Measurements from ENCODE around the gene TAS2R16.

The TAS2R16 gene, protein sequence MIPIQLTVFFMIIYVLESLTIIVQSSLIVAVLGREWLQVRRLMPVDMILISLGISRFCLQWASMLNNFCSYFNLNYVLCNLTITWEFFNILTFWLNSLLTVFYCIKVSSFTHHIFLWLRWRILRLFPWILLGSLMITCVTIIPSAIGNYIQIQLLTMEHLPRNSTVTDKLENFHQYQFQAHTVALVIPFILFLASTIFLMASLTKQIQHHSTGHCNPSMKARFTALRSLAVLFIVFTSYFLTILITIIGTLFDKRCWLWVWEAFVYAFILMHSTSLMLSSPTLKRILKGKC

DNA sequence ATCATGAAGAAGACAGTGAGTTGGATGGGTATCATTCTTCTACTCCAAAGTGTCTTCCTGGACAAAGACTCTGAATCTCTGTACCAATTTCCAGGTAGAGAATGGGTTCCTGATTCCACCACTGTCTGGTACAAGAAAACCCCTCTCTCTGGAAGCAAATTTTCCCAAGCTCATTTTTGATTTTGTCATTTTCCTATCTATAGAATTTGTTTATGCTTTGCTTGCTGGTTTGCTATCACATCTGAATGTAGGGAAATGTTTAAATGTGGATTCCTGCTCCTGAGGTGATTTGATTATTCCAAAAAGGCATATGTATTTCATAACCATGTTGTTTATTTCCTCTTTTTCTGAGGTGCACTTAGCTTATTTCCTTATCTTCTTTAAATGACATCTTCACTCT is at the start of gene TAS2R16:
TSS of gene TAS2R16 (minus strand) at position 101 of the 400 bp plus-strand sequence. CDS start at position 35, 66 bp downstream.
- DNase-seq = no peak

DNA sequence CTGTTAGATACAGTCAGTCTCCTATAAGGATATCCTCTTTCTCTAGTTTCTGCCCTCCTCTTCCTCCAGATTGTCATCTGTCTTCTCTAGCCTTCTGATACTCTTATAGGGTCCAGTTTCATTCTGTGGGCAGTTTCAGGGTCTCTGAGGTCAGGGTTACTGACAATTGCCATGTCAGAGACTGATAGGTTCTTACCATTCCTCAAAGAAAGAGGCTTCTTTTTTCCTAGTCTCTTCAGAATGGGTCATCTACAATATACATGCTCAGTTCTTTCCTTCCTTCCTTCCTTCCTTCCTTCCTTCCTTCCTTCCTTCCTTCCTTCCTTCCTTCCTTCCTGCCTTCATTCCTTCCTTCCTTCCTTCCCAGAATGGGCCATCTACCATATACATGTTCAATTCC is 48.1 kb upstream of the TAS2R16 start:
- no peak for DNase-seq

DNA sequence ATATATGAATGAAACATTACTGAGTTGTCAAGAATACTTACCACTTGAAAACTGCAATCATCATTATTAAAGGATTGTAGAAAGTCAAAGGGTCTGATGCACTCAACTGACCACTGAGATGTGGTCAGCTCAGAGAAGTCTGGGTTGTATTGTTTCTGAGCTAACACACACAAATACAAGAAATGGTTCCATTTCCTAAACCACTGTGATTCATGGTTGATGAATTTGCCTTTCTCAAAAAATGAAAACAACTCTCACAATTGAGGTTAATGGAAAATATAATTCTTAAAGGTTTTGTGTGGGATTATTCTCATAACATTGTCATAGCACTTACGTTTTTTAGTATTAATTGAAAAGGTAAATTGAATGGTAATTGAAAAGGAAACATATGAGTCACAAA is 45.6 kb upstream of the TAS2R16 start:
- DNase-seq = no peak

DNA sequence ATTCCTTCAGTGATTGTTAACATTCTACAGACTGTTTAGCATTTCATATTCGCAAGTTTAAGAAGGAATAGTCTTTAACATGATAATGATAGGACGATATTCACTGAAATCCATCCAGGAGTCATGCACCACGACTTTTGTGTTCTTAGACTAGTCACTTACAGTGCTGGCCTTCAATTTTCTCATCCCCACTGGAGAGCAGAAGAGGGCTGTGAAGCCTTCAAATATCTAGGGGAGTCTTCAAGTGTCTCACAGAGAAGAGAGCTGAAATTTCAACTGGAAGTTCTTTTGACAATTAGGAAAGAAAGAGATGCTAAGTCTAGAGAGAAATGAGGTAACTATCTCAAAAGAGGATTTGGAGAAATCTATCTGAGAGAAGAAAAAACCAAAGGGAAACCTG is 43.8 kb upstream of the TAS2R16 start:
- no peak for DNase-seq

GRCh38 chr7:123034106-123034505 is 38.6 kb upstream of the TAS2R16 start:
- DNase-seq = no peak

- DNase-seq = no peak
Measured at GRCh38 chr7:123030631-123031030, 35.1 kb upstream of the TAS2R16 start.

- no peak for DNase-seq
Measured at GRCh38 chr7:123028339-123028738, 32.8 kb upstream of the TAS2R16 start.

- no peak for DNase-seq
Measured at GRCh38 chr7:123026251-123026650, 30.8 kb upstream of the TAS2R16 start.

DNA sequence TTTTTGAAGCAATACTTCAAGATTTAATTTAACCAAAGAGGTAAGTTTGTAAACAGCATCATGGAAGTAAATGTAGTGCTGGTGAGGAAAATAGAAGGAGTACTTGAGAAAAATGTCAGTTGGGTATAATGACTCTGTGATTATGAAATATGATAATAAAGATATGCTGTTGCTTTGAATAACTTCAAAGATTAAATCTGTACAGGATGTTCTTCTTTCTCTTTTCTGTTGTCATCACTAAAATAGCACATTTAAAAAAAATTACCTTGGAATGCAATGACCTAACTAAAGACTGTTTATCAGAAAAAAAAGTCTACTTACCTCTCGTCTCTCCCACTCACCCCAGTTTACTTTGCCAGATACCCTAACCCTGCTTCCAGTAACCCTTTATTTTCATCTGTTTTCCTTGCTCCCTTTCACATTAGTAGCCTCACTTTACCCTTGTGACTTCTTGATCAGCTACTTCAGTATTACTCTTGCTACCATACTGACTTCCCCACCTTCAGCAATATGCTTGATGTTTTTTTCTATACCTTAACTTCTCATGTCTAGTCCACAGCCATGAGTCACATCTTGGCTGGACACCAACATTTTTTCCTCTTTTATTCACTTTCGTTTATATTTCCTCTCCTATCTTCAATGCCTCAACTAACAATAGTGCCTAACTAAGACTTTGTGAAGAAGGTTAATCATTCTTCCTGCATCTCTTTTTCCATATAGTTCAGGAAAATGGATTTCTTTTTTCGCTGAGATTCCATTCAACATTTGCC is 29.7 kb upstream of the TAS2R16 start:
- DNase-seq = peak; percentile 30

GRCh38 chr7:123023126-123023525 is 27.6 kb upstream of the TAS2R16 start:
- peak; percentile 1 for DNase-seq

DNA sequence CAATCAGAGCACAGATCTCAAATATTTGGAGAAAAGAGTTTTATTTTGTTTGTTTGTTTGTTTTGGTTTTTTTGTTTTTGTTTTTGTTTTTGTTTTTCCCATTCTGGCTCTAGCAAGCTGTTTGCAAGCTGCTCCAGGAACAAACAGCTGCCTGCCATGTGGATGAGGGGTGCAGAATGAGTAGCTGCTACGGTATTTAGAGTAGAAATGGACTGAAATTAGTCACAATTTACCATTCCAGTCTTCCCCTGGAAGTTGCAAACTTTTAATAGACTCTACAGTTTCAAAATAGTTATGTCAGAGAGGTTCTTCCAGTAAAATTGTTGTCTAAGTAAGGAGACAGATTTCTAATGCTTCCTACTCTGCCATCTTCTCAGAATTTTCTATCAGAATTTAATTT is 27.1 kb upstream of the TAS2R16 start:
- no peak for DNase-seq

DNA sequence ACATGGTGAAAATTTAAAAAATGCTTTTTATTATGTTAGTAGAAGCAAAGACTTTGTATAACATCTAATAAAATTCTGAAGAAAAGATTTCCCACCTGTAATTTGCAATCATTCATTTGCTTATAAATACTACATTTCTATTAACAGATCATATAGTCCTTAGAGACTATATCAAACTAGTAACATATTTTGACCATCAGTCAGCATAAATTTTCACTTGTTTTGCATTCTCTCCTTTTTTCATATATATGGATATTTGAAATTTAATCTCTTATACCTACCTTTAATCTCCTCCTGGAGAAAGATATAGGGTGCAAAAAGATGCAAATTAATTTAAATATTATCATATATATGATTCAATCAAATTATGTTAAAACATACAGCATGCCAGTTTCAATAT is 16.9 kb upstream of the TAS2R16 start:
- DNase-seq = no peak

GRCh38 chr7:123011766-123012369 is 16.4 kb upstream of the TAS2R16 start:
- DNase-seq = peak; percentile 5

- DNase-seq = no peak
Measured at GRCh38 chr7:123004931-123005330, 9.4 kb upstream of the TAS2R16 start.

DNA sequence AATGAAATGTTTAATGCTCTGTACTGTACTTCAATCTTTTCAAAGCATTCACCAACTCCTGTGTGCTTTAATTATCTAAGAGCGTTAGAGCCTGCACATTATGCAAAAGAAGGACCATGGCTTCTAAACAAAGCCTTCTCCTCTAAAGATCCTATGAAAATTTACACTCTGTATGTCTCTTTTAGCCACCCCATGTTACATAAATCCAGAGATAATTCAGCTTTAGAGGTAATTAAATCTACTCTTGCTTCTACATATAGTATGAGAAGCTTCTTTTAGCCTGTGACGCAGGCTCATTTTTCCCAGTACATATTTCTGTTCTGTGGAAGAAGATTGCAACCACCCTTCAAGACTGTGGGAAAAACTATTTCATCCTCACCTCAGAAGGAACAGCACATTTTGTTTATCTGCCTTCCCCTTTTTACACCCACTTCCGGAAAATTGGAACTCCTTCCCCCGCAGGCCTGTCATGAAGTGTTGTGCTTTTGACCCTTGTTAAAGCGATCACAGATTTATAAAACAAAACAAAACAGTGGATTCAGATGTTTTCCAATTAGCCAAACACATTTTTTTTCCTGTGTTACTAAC is 8.1 kb upstream of the TAS2R16 start:
- DNase-seq = peak; percentile 43

- no peak for DNase-seq
Measured at GRCh38 chr7:122989577-122989976, 5.9 kb downstream of the TAS2R16 start.

DNA sequence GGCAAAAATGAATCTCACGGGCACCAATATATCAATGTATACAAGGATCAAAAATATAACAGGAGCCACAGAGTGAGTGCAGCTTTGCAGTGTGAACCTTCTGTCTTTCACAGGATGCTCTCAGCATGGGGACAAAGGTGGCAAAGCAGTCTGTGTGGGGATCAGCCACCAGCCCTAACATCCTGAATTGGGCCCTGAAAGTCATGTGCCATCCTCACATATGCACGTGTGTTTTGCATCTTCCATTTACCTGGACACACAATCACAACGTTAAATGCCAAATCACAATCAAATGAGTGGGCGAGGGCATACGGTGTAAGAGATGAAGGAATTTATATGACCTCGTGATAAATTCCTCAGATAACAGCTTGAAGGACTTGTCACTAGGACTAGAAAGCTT is 6.5 kb downstream of the TAS2R16 start:
- no peak for DNase-seq

DNA sequence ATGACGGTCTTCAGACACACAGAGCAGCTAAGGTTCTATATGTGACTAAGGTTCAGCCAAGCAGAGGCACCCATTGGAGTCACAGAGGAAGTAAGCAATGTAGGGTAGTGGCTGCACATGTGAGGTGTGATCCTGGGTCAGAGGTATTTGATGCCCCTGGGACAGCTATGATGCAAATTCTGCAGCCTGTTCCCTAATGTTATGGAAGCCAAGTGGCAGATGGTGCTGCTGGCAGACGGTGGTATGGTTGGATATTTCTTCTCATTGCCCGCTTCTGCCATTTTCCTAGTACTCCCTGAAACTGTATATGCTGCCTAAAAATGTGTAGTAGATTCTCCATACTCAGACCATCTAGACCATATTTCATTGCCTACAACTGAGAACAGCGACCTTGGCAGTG is 7.2 kb downstream of the TAS2R16 start:
- no peak for DNase-seq

GRCh38 chr7:122987463-122987862 is 8.0 kb downstream of the TAS2R16 start:
- DNase-seq = no peak

DNA sequence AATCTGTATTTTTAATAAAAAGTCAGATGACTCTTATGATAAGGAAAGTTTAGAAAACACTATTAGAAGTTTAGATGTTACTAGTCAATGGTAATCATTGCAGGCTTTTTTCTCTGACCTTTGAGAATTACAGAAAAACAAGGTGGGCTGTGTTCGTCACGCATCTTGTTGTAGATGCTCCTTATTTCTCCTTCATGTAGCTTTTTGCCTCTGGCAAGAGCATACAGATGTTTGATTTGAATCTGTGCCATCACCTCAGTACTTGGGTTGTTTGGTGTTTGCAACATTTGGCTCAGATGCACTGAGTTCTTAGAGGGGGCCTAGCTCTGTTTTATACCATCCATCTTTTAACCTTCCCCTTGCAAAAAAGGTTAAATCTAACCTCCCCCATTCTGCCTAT is 11.5 kb downstream of the TAS2R16 start:
- DNase-seq = no peak

DNA sequence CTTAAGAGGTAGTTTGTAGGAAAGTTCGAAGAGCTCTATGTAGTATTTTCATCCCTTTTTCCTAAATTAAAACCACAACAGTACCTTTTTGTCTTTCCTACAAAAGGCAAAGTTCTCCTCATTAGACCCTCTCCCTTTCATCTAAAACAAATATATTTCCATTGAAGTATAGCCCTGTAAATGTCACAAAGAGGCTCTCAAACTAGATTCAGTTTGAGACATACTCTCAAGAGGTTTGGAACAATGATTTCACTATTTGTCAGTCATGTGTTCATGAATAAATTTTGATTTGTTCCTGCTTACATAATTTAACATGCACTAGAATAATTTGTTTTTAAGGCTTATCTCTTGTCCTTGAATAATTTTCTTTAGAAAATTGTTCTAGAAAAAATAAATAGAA is 12.2 kb downstream of the TAS2R16 start:
- DNase-seq = no peak

DNA sequence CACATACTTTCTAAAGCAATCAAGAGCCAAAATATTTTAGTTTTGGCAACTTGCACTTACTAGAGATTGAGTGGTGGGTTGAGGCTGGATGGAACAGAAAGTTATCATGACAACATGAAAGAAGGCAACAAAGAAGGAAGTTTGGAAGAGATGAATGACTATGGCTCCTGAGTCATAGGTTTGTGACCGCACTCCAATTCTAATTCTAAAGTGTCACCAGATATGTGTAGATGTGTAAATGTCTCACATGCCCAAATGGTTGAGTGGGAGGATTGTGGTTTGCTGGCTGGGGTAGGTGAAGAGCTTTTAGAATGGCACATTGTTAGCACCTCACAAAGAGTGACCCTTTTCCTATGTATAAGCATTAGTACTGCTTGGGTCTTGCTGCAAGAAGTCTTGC is 20.2 kb downstream of the TAS2R16 start:
- peak; percentile 83 for DNase-seq

DNA sequence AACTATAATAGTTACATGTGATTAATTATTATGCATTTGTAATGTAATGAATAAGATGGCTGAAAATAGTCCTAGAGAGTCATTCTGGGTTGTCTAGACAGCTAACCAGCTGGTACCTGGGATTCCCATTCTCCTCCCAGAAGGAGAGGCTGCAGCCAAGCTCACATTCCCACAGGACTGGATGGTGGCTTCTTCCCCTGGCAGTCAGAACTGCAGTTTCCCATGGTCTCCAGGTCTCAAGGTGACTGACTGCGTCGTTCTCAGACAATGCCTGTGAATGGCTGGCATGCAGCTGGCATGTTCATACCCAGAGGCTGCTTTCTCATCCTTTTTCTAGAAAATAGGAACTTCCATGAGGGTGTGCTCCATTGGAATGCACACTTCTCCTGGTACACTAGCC is 21.3 kb downstream of the TAS2R16 start:
- DNase-seq = no peak

GRCh38 chr7:122972056-122972455 is 23.4 kb downstream of the TAS2R16 start:
- DNase-seq = no peak
